H9 (cell line): Measurements from ENCODE around the gene PLPPR4. TPM values are rescaled to one million over a fixed set of nuclear protein-coding genes. Genes with fewer than 3 reads are reported as not detected.

Experiments used
- DNase-seq: peaks from one replicate; pipeline ENCODE4 v3.0.0-alpha.2; 2017
- H2AFZ ChIP-seq: one replicate; pipeline ENCODE4 v1.6.1; 2013; ENCODE audit warnings: mild to moderate bottlenecking, low read length, control low read depth, moderate library complexity
- H2AK5ac ChIP-seq: 2 replicates; pipeline ENCODE4 v1.6.1; 2013; ENCODE audit warnings: low read length, control low read depth, mixed read lengths; ENCODE audit not compliant: insufficient read length
- H2BK120ac ChIP-seq: one replicate; pipeline ENCODE4 v1.6.1; 2013; ENCODE audit warnings: low read depth, mild to moderate bottlenecking, low read length, control low read depth, inconsistent platforms; ENCODE audit not compliant: poor library complexity, severe bottlenecking
- H2BK12ac ChIP-seq: 2 replicates; pipeline ENCODE4 v1.6.1; 2013; ENCODE audit warnings: low read length, control low read depth, mixed read lengths, low read depth; ENCODE audit not compliant: insufficient read length
- H2BK15ac ChIP-seq: 2 replicates; pipeline ENCODE4 v1.6.1; 2013; ENCODE audit warnings: low read depth, low read length, control low read depth
- H2BK20ac ChIP-seq: one replicate; pipeline ENCODE4 v1.6.1; 2013; ENCODE audit warnings: low read depth, mild to moderate bottlenecking, low read length, control low read depth, inconsistent platforms; ENCODE audit not compliant: poor library complexity, severe bottlenecking
- H2BK5ac ChIP-seq: 2 replicates; pipeline ENCODE4 v1.6.1; 2013; ENCODE audit warnings: low read length, control low read depth, mixed read lengths; ENCODE audit not compliant: insufficient read length
- H3K14ac ChIP-seq: 2 replicates; pipeline ENCODE4 v1.6.1; 2013; ENCODE audit warnings: low read length, control low read depth; ENCODE audit not compliant: insufficient read depth
- H3K18ac ChIP-seq: 2 replicates; pipeline ENCODE4 v1.6.1; 2013; ENCODE audit warnings: low read depth, mild to moderate bottlenecking, mixed read lengths, low read length, control low read depth; ENCODE audit not compliant: insufficient read length
- H3K23ac ChIP-seq: 2 replicates; pipeline ENCODE4 v1.6.1; 2013; ENCODE audit warnings: low read length, control low read depth, mixed read lengths, low read depth; ENCODE audit not compliant: insufficient read length
- H3K23me2 ChIP-seq: 2 replicates; pipeline ENCODE4 v1.6.1; 2013; ENCODE audit warnings: low read depth, mild to moderate bottlenecking, mixed read lengths, low read length, control low read depth; ENCODE audit not compliant: insufficient read length, poor library complexity, severe bottlenecking
- H3K27ac ChIP-seq: 2 replicates; pipeline ENCODE4 v1.5.1; 2013; ENCODE audit warnings: low read length, control low read depth, mixed read lengths, low read depth; ENCODE audit not compliant: insufficient read length
- H3K27me3 ChIP-seq: 2 replicates; pipeline ENCODE4 v1.6.1; 2013; ENCODE audit warnings: low read length, control low read depth, inconsistent platforms; ENCODE audit not compliant: insufficient read depth
- H3K4ac ChIP-seq: 2 replicates; pipeline ENCODE4 v1.6.1; 2013; ENCODE audit warnings: low read depth, mild to moderate bottlenecking, control low read depth, inconsistent platforms, low read length, moderate library complexity
- H3K4me1 ChIP-seq: 2 replicates; pipeline ENCODE4 v1.6.1; 2013; ENCODE audit warnings: low read length, control low read depth, inconsistent platforms; ENCODE audit not compliant: insufficient read depth
- H3K4me2 ChIP-seq: 2 replicates; pipeline ENCODE4 v1.6.1; 2013; ENCODE audit warnings: low read length, control low read depth, mixed read lengths; ENCODE audit not compliant: insufficient read length, insufficient read depth
- H3K56ac ChIP-seq: 2 replicates; pipeline ENCODE4 v1.6.1; 2013; ENCODE audit warnings: low read depth, mild to moderate bottlenecking, mixed read lengths, low read length, control low read depth; ENCODE audit not compliant: insufficient read length
- H3K79me1 ChIP-seq: 2 replicates; pipeline ENCODE4 v1.6.1; 2013; ENCODE audit warnings: low read depth, mild to moderate bottlenecking, moderate library complexity, low read length, control low read depth, inconsistent platforms; ENCODE audit not compliant: insufficient read depth, poor library complexity, severe bottlenecking
- H3K79me2 ChIP-seq: 2 replicates; pipeline ENCODE4 v1.6.1; 2013; ENCODE audit warnings: low read length, control low read depth, inconsistent platforms; ENCODE audit not compliant: insufficient read depth
- H3K9ac ChIP-seq: 2 replicates; pipeline ENCODE4 v1.6.1; 2013; ENCODE audit warnings: low read length, control low read depth, mixed read lengths; ENCODE audit not compliant: insufficient read length; ENCODE audit errors: extremely low read depth
- H3K9me3 ChIP-seq: one replicate; pipeline ENCODE4 v1.6.1; 2013; ENCODE audit warnings: low read depth, low read length, inconsistent platforms; ENCODE audit not compliant: control insufficient read depth
- H3T11ph ChIP-seq: one replicate; pipeline ENCODE4 v1.6.1; 2013; ENCODE audit warnings: mild to moderate bottlenecking, low read length, control low read depth, inconsistent platforms
- H4K20me1 ChIP-seq: one replicate; pipeline ENCODE4 v1.6.1; 2013; ENCODE audit not compliant: control insufficient read depth, insufficient read length, insufficient read depth
- H4K5ac ChIP-seq: 2 replicates; pipeline ENCODE4 v1.6.1; 2013; ENCODE audit warnings: low read depth, mild to moderate bottlenecking, mixed read lengths, low read length, control low read depth; ENCODE audit not compliant: insufficient read length
- H4K8ac ChIP-seq: replicated peaks from 2 replicates; pipeline ENCODE4 v1.6.1; 2013; ENCODE audit warnings: low read length, control low read depth, mixed read lengths, low read depth; ENCODE audit not compliant: insufficient read length
- H4K91ac ChIP-seq: 2 replicates; pipeline ENCODE4 v1.6.1; 2013; ENCODE audit warnings: low read depth, mild to moderate bottlenecking, moderate library complexity, mixed read lengths, low read length, control low read depth; ENCODE audit not compliant: insufficient read length
- H3K27ac Mint-ChIP-seq, 3 experiments: 2 replicates in 2 of 3; 3 replicates in 1 of 3; pipeline ENCODE4 v1.8.0; 2020 to 2021; ENCODE audit warnings: mixed read lengths in 3 of 3, mild to moderate bottlenecking in 1 of 3, moderate library complexity in 1 of 3
- H3K27me3 Mint-ChIP-seq: 2 replicates; pipeline ENCODE4 v1.8.0; 2021; ENCODE audit warnings: low read depth, mild to moderate bottlenecking, moderate library complexity, mixed read lengths
- H3K36me3 Mint-ChIP-seq, 3 experiments: 2 replicates in 2 of 3; 3 replicates in 1 of 3; pipeline ENCODE4 v1.8.0; 2020 to 2021; ENCODE audit warnings: low read depth in 3 of 3, mixed read lengths in 3 of 3; ENCODE audit not compliant: insufficient read depth in 1 of 3
- H3K4me1 Mint-ChIP-seq, 2 experiments: 2 replicates each; pipeline ENCODE4 v1.8.0; 2020; ENCODE audit warnings: mixed read lengths in 2 of 2
- H3K4me3 Mint-ChIP-seq, 2 experiments: 2 replicates in 1 of 2; 3 replicates in 1 of 2; pipeline ENCODE4 v1.8.0; 2020 to 2021; ENCODE audit warnings: mild to moderate bottlenecking in 2 of 2, mixed read lengths in 2 of 2, moderate library complexity in 1 of 2
- H3K9me3 Mint-ChIP-seq, 2 experiments: 2 replicates in 1 of 2; 3 replicates in 1 of 2; pipeline ENCODE4 v1.8.0; 2020; ENCODE audit warnings: mild to moderate bottlenecking in 2 of 2, mixed read lengths in 2 of 2, moderate library complexity in 1 of 2
- WGBS: extraction: QIAGEN DNeasy Blood & Tissue Kit; methylation state at CpG from one replicate; pipeline ENCODE4 v1.1.7; 2013; ENCODE audit warnings: missing lambda C conversion rate, low lambda C conversion rate, mixed read lengths; ENCODE audit not compliant: insufficient read length; ENCODE audit errors: extremely low coverage; 5-methylcytosine and 5-hydroxymethylcytosine counted together
- total RNA-seq: library from RNA; stranded (reverse); gene quantifications from 2 replicates; pipeline ENCODE4 v1.2.1, GENCODE V29; 2021
- TF ChIP-seq, protein P1 (sequence below): fragments of 200-600 bp; sonication (generic); conservative IDR thresholded peaks from 3 replicates; pipeline ENCODE4 v1.8.0; 2021; ENCODE audit warnings: antibody characterized with exemption, mild to moderate bottlenecking

The PLPPR4 gene
- total RNA-seq, 1 experiment from 2014 or later, result 0.31 TPM

DNA sequence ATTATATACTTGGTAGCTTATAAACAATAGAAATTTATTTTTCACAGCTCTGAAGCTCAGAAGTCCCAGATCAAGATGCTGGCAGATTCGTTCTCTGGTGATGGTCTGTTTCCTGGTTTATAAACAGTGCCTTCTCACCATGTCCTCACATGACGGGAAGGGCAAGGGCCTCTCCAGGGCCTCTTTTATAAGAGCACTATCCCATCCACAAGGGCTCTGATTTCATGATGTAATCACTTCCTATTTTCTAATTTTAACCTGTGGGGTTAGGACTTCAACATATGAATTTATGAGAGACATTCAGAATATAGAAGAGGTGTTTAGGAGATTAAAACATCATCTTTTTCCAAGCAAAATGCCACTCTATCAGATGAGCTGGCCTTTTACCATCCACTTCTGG, 32.1 kb upstream of the PLPPR4 start:
- Histone ChIP-seq H3K27me3 (no peaks in the 10 kb centered on the region), H3K23ac (no peak overlapping the region), H4K20me1 (no peaks in the 10 kb centered on the region), H2BK120ac (no peak overlapping the region), H3K27ac (no peak overlapping the region), H3K4ac (no peak overlapping the region), H2BK12ac (no peak overlapping the region), H3K9ac (no peak overlapping the region), H3K4me1 (no peaks in the 10 kb centered on the region), H2AFZ (no peak overlapping the region), H3K79me2 (no peaks in the 10 kb centered on the region), H3K56ac (no peak overlapping the region), H3K18ac (no peak overlapping the region), H4K5ac (no peak overlapping the region), H3K79me1 (no peaks in the 10 kb centered on the region), H3K9me3 (no peaks in the 10 kb centered on the region), H3K14ac (no peak overlapping the region), H2AK5ac (no peak overlapping the region), H3T11ph (no peak overlapping the region), H2BK20ac (no peak overlapping the region), H3K4me2 (no peak overlapping the region), H4K91ac (no peak overlapping the region), H4K8ac (no peak overlapping the region), H2BK5ac (no peak overlapping the region), H2BK15ac (no peak overlapping the region), H3K23me2 (no peaks in the 10 kb centered on the region)
- H3K9me3 Mint-ChIP-seq, result no peaks in the 10 kb centered on the region
- no peaks in the 10 kb centered on the region for H3K36me3 Mint-ChIP-seq
- TF ChIP-seq, protein P1, sequence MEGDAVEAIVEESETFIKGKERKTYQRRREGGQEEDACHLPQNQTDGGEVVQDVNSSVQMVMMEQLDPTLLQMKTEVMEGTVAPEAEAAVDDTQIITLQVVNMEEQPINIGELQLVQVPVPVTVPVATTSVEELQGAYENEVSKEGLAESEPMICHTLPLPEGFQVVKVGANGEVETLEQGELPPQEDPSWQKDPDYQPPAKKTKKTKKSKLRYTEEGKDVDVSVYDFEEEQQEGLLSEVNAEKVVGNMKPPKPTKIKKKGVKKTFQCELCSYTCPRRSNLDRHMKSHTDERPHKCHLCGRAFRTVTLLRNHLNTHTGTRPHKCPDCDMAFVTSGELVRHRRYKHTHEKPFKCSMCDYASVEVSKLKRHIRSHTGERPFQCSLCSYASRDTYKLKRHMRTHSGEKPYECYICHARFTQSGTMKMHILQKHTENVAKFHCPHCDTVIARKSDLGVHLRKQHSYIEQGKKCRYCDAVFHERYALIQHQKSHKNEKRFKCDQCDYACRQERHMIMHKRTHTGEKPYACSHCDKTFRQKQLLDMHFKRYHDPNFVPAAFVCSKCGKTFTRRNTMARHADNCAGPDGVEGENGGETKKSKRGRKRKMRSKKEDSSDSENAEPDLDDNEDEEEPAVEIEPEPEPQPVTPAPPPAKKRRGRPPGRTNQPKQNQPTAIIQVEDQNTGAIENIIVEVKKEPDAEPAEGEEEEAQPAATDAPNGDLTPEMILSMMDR, result no peak
- H3K4me3 Mint-ChIP-seq, result no peak overlapping the region
- no peak for DNase-seq
- H3K4me1 Mint-ChIP-seq, result no peaks in the 10 kb centered on the region
- H3K27me3 Mint-ChIP-seq, result no peaks in the 10 kb centered on the region
- no peak overlapping the region for H3K27ac Mint-ChIP-seq
- no CpG with 5 or more reads among the region's 2 CpGs for WGBS
